Measurements from ENCODE around the gene SYPL2.
A peak's percentile ranks its signal among the peaks of the same experiment; 100 is the strongest.

SYPL2 gene

DNA sequence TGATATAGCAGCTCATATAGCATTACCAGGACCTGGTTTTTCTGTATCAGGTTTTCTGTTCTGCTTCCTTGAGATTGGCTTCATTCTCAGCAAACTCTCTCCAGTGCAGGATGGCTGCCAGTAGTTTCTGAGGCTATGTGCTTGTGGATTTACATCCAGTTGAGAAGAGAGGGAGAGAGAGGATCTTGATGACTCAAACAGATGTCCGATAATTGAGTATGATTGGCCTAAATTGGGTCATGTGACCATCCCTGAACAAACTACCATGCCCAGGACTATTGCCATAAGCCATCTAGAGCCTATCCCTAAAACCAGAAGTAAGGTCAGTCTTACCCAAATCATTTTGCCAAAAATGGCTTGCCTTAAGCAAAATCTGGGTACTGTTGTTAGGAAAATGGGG is 22.0 kb upstream of the SYPL2 start (continued):
- TF ChIP-seq, protein P1, sequence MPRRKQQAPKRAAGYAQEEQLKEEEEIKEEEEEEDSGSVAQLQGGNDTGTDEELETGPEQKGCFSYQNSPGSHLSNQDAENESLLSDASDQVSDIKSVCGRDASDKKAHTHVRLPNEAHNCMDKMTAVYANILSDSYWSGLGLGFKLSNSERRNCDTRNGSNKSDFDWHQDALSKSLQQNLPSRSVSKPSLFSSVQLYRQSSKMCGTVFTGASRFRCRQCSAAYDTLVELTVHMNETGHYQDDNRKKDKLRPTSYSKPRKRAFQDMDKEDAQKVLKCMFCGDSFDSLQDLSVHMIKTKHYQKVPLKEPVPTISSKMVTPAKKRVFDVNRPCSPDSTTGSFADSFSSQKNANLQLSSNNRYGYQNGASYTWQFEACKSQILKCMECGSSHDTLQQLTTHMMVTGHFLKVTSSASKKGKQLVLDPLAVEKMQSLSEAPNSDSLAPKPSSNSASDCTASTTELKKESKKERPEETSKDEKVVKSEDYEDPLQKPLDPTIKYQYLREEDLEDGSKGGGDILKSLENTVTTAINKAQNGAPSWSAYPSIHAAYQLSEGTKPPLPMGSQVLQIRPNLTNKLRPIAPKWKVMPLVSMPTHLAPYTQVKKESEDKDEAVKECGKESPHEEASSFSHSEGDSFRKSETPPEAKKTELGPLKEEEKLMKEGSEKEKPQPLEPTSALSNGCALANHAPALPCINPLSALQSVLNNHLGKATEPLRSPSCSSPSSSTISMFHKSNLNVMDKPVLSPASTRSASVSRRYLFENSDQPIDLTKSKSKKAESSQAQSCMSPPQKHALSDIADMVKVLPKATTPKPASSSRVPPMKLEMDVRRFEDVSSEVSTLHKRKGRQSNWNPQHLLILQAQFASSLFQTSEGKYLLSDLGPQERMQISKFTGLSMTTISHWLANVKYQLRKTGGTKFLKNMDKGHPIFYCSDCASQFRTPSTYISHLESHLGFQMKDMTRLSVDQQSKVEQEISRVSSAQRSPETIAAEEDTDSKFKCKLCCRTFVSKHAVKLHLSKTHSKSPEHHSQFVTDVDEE (CRISPR knock-in tag; IDR thresholded peaks at IDR 0.05) = no peak

DNA sequence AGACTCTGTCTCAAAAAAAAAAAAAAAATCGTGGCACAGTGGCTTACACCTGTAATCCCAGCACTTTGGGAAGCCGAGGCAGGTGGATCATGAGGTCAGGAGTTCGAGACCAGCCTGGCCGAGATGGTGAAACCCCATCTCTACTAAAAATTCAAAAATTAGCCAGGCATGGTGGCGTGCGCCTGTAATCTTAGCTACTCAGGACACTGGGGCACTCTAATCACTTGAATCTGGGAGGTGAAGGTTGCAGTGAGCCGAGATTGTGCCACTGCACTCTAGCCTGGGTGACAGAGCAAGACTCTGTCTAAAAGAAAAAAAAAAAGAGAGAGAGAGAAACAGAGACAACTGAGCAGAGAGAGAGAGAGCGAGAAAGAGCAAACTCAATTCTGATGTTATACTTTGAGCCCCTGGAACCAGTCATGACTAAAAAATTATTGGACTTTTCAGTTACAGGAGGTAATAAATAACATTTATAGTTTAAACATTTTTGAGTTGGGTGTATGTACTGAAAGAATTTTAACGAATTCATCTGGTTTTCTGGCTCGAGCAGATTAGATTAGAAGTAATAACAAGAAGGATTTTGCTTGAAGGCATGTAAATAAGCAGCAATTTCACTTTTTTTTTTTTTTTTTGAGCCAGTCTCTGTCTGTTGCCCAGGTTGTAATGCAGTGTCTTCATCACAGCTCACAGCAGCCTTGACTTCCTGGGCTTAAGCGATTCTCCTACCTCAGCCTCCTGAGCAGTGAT is 20.2 kb upstream of the SYPL2 start:
- ATAC-seq = peak; percentile 63
- TF ChIP-seq GLIS3 (CRISPR knock-in tag; IDR thresholded peaks at IDR 0.05) (peak; percentile 58; the same call in 1 of the 2 replicates), ISL1 (CRISPR knock-in tag; IDR thresholded peaks at IDR 0.05) (peak; percentile 76)

DNA sequence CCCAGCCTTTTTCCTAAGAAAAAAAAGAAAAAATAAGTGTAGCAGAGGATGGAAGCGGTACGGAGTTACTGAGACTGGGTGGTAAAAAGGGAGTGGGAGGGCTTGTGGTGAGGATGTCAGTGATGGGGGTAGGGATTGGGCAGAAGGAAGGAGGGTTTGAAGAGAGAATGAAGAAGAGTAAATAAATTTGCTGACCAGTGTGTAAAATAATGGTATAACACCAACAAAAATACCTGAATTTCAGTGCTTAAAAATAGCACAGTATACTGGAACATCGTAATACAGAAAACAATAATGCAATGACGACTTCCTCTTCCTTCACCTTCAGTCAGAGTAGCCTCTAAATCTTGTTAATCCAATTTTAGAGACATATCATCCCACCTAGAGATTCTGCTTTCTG is 18.8 kb upstream of the SYPL2 start:
- TF ChIP-seq, protein P2, sequence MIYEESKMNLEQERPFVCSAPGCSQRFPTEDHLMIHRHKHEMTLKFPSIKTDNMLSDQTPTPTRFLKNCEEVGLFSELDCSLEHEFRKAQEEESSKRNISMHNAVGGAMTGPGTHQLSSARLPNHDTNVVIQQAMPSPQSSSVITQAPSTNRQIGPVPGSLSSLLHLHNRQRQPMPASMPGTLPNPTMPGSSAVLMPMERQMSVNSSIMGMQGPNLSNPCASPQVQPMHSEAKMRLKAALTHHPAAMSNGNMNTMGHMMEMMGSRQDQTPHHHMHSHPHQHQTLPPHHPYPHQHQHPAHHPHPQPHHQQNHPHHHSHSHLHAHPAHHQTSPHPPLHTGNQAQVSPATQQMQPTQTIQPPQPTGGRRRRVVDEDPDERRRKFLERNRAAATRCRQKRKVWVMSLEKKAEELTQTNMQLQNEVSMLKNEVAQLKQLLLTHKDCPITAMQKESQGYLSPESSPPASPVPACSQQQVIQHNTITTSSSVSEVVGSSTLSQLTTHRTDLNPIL (CRISPR knock-in tag; IDR thresholded peaks at IDR 0.05; ENCODE audit: low read depth) = no peak
- TF ChIP-seq ARNTL (CRISPR knock-in tag; IDR thresholded peaks at IDR 0.05; ENCODE audit: borderline replicate concordance, low read depth) (no peak), ZFP3 (CRISPR knock-in tag; IDR thresholded peaks at IDR 0.05) (no peak), ISL1 (CRISPR knock-in tag; IDR thresholded peaks at IDR 0.05) (no peak), ZFP30 (CRISPR knock-in tag; IDR thresholded peaks at IDR 0.05) (no peak), CSDC2 (CRISPR knock-in tag; IDR thresholded peaks at IDR 0.05) (no peak), RARB (CRISPR knock-in tag; IDR thresholded peaks at IDR 0.05) (no peak), TCF4 (CRISPR knock-in tag; IDR thresholded peaks at IDR 0.05; ENCODE audit: borderline replicate concordance) (no peak), BACH2 (CRISPR knock-in tag; IDR thresholded peaks at IDR 0.05; ENCODE audit: borderline replicate concordance) (no peak), GLIS3 (CRISPR knock-in tag; IDR thresholded peaks at IDR 0.05) (no peak), ESRRG (CRISPR knock-in tag; IDR thresholded peaks at IDR 0.05) (no peak), ZNF565 (CRISPR knock-in tag; conservative IDR thresholded peaks at IDR 0.05; ENCODE audit: low read depth) (no peak), ZNF70 (CRISPR knock-in tag; IDR thresholded peaks at IDR 0.05) (no peak), ZC3H10 (CRISPR knock-in tag; IDR thresholded peaks at IDR 0.05) (no peak), ZNF8 (CRISPR knock-in tag; IDR thresholded peaks at IDR 0.05) (no peak), PPARA (CRISPR knock-in tag; IDR thresholded peaks at IDR 0.05; ENCODE audit: borderline replicate concordance) (no peak)
- TF ChIP-seq, protein P3, sequence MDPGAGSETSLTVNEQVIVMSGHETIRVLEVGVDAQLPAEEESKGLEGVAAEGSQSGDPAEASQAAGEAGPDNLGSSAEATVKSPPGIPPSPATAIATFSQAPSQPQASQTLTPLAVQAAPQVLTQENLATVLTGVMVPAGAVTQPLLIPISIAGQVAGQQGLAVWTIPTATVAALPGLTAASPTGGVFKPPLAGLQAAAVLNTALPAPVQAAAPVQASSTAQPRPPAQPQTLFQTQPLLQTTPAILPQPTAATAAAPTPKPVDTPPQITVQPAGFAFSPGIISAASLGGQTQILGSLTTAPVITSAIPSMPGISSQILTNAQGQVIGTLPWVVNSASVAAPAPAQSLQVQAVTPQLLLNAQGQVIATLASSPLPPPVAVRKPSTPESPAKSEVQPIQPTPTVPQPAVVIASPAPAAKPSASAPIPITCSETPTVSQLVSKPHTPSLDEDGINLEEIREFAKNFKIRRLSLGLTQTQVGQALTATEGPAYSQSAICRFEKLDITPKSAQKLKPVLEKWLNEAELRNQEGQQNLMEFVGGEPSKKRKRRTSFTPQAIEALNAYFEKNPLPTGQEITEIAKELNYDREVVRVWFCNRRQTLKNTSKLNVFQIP (CRISPR knock-in tag; IDR thresholded peaks at IDR 0.05; ENCODE audit: borderline replicate concordance, low read depth) = no peak
- TF ChIP-seq, protein P1 (CRISPR knock-in tag; IDR thresholded peaks at IDR 0.05) = no peak
- TF ChIP-seq, protein P4, sequence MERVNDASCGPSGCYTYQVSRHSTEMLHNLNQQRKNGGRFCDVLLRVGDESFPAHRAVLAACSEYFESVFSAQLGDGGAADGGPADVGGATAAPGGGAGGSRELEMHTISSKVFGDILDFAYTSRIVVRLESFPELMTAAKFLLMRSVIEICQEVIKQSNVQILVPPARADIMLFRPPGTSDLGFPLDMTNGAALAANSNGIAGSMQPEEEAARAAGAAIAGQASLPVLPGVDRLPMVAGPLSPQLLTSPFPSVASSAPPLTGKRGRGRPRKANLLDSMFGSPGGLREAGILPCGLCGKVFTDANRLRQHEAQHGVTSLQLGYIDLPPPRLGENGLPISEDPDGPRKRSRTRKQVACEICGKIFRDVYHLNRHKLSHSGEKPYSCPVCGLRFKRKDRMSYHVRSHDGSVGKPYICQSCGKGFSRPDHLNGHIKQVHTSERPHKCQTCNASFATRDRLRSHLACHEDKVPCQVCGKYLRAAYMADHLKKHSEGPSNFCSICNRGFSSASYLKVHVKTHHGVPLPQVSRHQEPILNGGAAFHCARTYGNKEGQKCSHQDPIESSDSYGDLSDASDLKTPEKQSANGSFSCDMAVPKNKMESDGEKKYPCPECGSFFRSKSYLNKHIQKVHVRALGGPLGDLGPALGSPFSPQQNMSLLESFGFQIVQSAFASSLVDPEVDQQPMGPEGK (CRISPR knock-in tag; IDR thresholded peaks at IDR 0.05; ENCODE audit: borderline replicate concordance) = no peak
- ATAC-seq = no peak
